PC-9 (cell line): ENCODE results near the gene CYP2C19. TPM values are rescaled to one million over a fixed set of nuclear protein-coding genes. Genes with fewer than 3 reads are reported as not detected.

ENCODE experiments used
- BruUV-seq: library from RNA; stranded (reverse); fragments of 400-500 nt; replicated peaks from 2 replicates; lab custom pipeline; 2021; lab: Mats Ljungman, UMichigan
- CTCF ChIA-PET: fragments of 300-600 bp; sonication (Branson Sonifier 250); formaldehyde crosslinking; loops from one replicate; lab custom pipeline; 2022; ENCODE audit warnings: antibody characterized with exemption; lab: Charles Lee
- POLR2A ChIA-PET: fragments of 300-600 bp; sonication (Branson Sonifier 250); formaldehyde crosslinking; loops from one replicate; lab custom pipeline; 2022; ENCODE audit warnings: antibody characterized with exemption; ENCODE audit not compliant: unreplicated experiment; lab: Charles Lee
- DNase-seq, 2 experiments: peaks; one replicate each; pipeline versions ENCODE4 v3.0.0 to v3.0.0-alpha.2; 2015 to 2022; ENCODE audit warnings: mixed read lengths in 1 of 2
- H2AFZ ChIP-seq: fragments of 200-600 bp; sonication (generic); 2 replicates; pipeline ENCODE4 v1.8.1; 2017; ENCODE audit warnings: antibody characterized with exemption
- H3F3A ChIP-seq: fragments of 200-600 bp; sonication (generic); 2 replicates; pipeline ENCODE4 v1.8.1; 2017; ENCODE audit warnings: antibody characterized with exemption, mild to moderate bottlenecking, low read depth; ENCODE audit not compliant: insufficient read depth
- H3K27ac ChIP-seq: fragments of 200-600 bp; sonication (generic); 2 replicates; pipeline ENCODE4 v1.6.1; 2016; ENCODE audit warnings: mixed run types
- H3K27me3 ChIP-seq: fragments of 200-600 bp; sonication (generic); 2 replicates; pipeline ENCODE4 v1.6.1; 2016; ENCODE audit warnings: low read depth, mixed run types; ENCODE audit not compliant: insufficient read depth
- H3K36me3 ChIP-seq: fragments of 200-600 bp; sonication (generic); 2 replicates; pipeline ENCODE4 v1.6.1; 2016; ENCODE audit warnings: low read depth, mixed run types
- H3K4me1 ChIP-seq: fragments of 200-600 bp; sonication (generic); replicated peaks from 2 replicates; pipeline ENCODE4 v1.6.1; 2016; ENCODE audit warnings: mixed run types; ENCODE audit not compliant: insufficient read depth
- H3K4me2 ChIP-seq: fragments of 200-600 bp; sonication (generic); 2 replicates; pipeline ENCODE4 v1.6.1; 2017; ENCODE audit warnings: mixed run types
- H3K4me3 ChIP-seq: fragments of 200-600 bp; sonication (generic); 2 replicates; pipeline ENCODE4 v1.6.1; 2016; ENCODE audit warnings: mixed run types
- H3K79me2 ChIP-seq: fragments of 200-600 bp; sonication (generic); 2 replicates; pipeline ENCODE4 v1.6.1; 2017; ENCODE audit warnings: low read depth, mixed run types
- H3K9me2 ChIP-seq: fragments of 200-600 bp; sonication (generic); 2 replicates; pipeline ENCODE4 v1.8.1; 2017; ENCODE audit warnings: mild to moderate bottlenecking; ENCODE audit not compliant: insufficient read depth
- H3K9me3 ChIP-seq: fragments of 200-600 bp; sonication (generic); 2 replicates; pipeline ENCODE4 v1.8.1; 2016; ENCODE audit warnings: low read depth; ENCODE audit not compliant: insufficient read depth
- H4K20me1 ChIP-seq: fragments of 200-600 bp; sonication (generic); 2 replicates; pipeline ENCODE4 v1.8.1; 2017; ENCODE audit not compliant: insufficient read depth
- CTCF ChIP-seq: fragments of 200-600 bp; sonication (generic); conservative IDR thresholded peaks from 2 replicates; pipeline ENCODE4 v1.6.1; 2017; ENCODE audit warnings: mixed run types, antibody characterized with exemption, mild to moderate bottlenecking, moderate library complexity
- EZH2 ChIP-seq: fragments of 200-600 bp; sonication (generic); IDR thresholded peaks from 2 replicates; pipeline ENCODE4 v1.8.0; 2017; ENCODE audit warnings: antibody characterized with exemption, low read depth
- intact Hi-C: fragments of 100-400 bp; cut with micrococcal nuclease; formaldehyde crosslinking; loops from one replicate; pipeline ENCODE4 v1.10.0; 2022; ENCODE audit not compliant: unreplicated experiment
- total RNA-seq: library from RNA; stranded (reverse); gene quantifications from 2 replicates; pipeline ENCODE4 v1.2.3, GENCODE V29; 2021

The CYP2C19 gene
- total RNA-seq, 1 experiment from 2014 or later: not detected

- no TSS peak for BruUV-seq
- intact Hi-C loops: no loop called here
- Histone ChIP-seq H3K79me2 (no peaks in the 10 kb centered on the region), H4K20me1 (no peaks in the 10 kb centered on the region), H3K9me3 (no peaks in the 10 kb centered on the region), H3F3A (no peaks in the 10 kb centered on the region), H3K4me1 (no peaks in the 10 kb centered on the region), H2AFZ (no peak overlapping the region), H3K36me3 (no peaks in the 10 kb centered on the region), H3K4me3 (no peak overlapping the region), H3K27me3 (no peaks in the 10 kb centered on the region), H3K27ac (no peak overlapping the region), H3K9me2 (no peaks in the 10 kb centered on the region), H3K4me2 (no peak overlapping the region)
- POLR2A ChIA-PET: no interaction called here
- no peak for DNase-seq
- no peak for TF ChIP-seq CTCF
- no peak for TF ChIP-seq EZH2
- CTCF ChIA-PET: no interaction called here
Observed at GRCh38 chr10:94851263-94851662, 88.8 kb downstream of the CYP2C19 start.

GRCh38 chr10:94852438-94852837 lies 90.0 kb downstream of the CYP2C19 start:
- BruUV-seq: no TSS peak

GRCh38 chr10:94853065-94853464 lies 90.6 kb downstream of the CYP2C19 start:
- no peaks in the 10 kb centered on the region for H3K4me1 ChIP-seq
- no peak overlapping the region for H2AFZ ChIP-seq
- ChIA-PET CTCF (no interaction called here), POLR2A (no interaction called here)
- H3K9me3 ChIP-seq: no peaks in the 10 kb centered on the region
- no peak overlapping the region for H3K4me2 ChIP-seq
- no peak for DNase-seq
- no peak overlapping the region for H3K27ac ChIP-seq
- BruUV-seq: no TSS peak
- no peak overlapping the region for H3K4me3 ChIP-seq
- H3F3A ChIP-seq: no peaks in the 10 kb centered on the region
- H3K9me2 ChIP-seq: no peaks in the 10 kb centered on the region
- no peaks in the 10 kb centered on the region for H3K27me3 ChIP-seq
- H3K36me3 ChIP-seq: no peaks in the 10 kb centered on the region
- H3K79me2 ChIP-seq: no peaks in the 10 kb centered on the region
- intact Hi-C loops: no loop called here
- H4K20me1 ChIP-seq: no peaks in the 10 kb centered on the region
- TF ChIP-seq EZH2: no peak

More at GRCh38 chr10:94852438-94852837, 90.0 kb downstream of the CYP2C19 start:
- no peaks in the 10 kb centered on the region for H3F3A ChIP-seq
- H2AFZ ChIP-seq: no peak overlapping the region
- no peak for DNase-seq
- H3K4me3 ChIP-seq: no peak overlapping the region
- H4K20me1 ChIP-seq: no peaks in the 10 kb centered on the region
- intact Hi-C loops: no loop called here
- no peak overlapping the region for H3K4me2 ChIP-seq
- no peaks in the 10 kb centered on the region for H3K4me1 ChIP-seq
- TF ChIP-seq EZH2 (no peak), CTCF (no peak)
- no peaks in the 10 kb centered on the region for H3K27me3 ChIP-seq
- H3K27ac ChIP-seq: no peak overlapping the region
- H3K9me3 ChIP-seq: no peaks in the 10 kb centered on the region
- H3K9me2 ChIP-seq: no peaks in the 10 kb centered on the region
- H3K79me2 ChIP-seq: no peaks in the 10 kb centered on the region
- no peaks in the 10 kb centered on the region for H3K36me3 ChIP-seq
- CTCF ChIA-PET: no interaction called here
- POLR2A ChIA-PET: no interaction called here

DNA sequence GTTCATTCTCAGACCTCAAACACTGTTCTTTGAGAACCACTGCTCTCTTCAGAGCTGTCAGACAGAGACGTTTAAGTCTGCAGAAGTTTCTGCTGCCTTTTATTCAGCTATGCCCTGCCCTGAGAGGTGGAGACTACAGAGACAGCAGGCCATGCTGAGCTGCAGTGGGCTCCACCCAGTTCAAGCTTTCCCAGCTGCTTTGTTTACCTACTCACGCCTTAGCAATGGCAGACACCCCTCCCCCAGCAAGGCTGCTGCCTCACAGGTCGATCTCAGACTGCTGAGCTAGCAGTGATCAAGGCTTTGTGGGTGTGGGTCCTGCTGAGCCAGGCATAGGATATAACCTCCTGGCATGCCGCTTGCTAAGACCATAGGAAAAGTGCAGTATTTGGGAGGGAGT lies 95.5 kb downstream of the CYP2C19 start:
- intact Hi-C loops: no loop called here
- no peak for TF ChIP-seq CTCF
- no peak for TF ChIP-seq EZH2
- H2AFZ ChIP-seq: no peak overlapping the region

More for the DNA sequence above, 95.5 kb downstream of the CYP2C19 start:
- no peaks in the 10 kb centered on the region for H3K79me2 ChIP-seq
- no TSS peak for BruUV-seq
- ChIA-PET CTCF (no interaction called here), POLR2A (no interaction called here)
- H3K27ac ChIP-seq: no peak overlapping the region
- no peaks in the 10 kb centered on the region for H3K27me3 ChIP-seq
- no peaks in the 10 kb centered on the region for H3K4me1 ChIP-seq
- no peaks in the 10 kb centered on the region for H3K36me3 ChIP-seq
- no peaks in the 10 kb centered on the region for H3K9me2 ChIP-seq
- H3K4me2 ChIP-seq: no peak overlapping the region
- H4K20me1 ChIP-seq: no peaks in the 10 kb centered on the region
- no peaks in the 10 kb centered on the region for H3K9me3 ChIP-seq
- no peak for DNase-seq
- H3K4me3 ChIP-seq: no peak overlapping the region
- no peaks in the 10 kb centered on the region for H3F3A ChIP-seq
